Measurements from ENCODE around the gene RBM46.

RBM46 gene

GRCh38 chr4:154781126-154781982 is at the start of gene RBM46:
TSS of gene RBM46 (plus strand) at chr4:154781272. CDS start at chr4:154796753, 15,481 bp downstream.
- no peak for DNase-seq (ENCODE audit: low read depth in 2 of 2)

GRCh38 chr4:154731756-154732155 is 49.3 kb upstream of the RBM46 start:
- DNase-seq (ENCODE audit: low read depth in 2 of 2), result no peak

- no peak for DNase-seq (ENCODE audit: low read depth in 2 of 2)
Observed at GRCh38 chr4:154732669-154733068, 48.4 kb upstream of the RBM46 start.

GRCh38 chr4:154736770-154737169 is 44.3 kb upstream of the RBM46 start:
- DNase-seq (ENCODE audit: low read depth in 2 of 2), result no peak

GRCh38 chr4:154738426-154738825 is 42.6 kb upstream of the RBM46 start:
- no peak for DNase-seq (ENCODE audit: low read depth in 2 of 2)

- no peak for DNase-seq (ENCODE audit: low read depth in 2 of 2)
Observed at GRCh38 chr4:154739111-154739510, 42.0 kb upstream of the RBM46 start.

GRCh38 chr4:154740462-154740861 is 40.6 kb upstream of the RBM46 start:
- DNase-seq (ENCODE audit: low read depth in 2 of 2), result no peak

- DNase-seq (ENCODE audit: low read depth in 2 of 2), result no peak
Observed at GRCh38 chr4:154741131-154741665, 39.9 kb upstream of the RBM46 start.

- no peak for DNase-seq (ENCODE audit: low read depth in 2 of 2)
Observed at GRCh38 chr4:154741922-154742850, 38.9 kb upstream of the RBM46 start.

- DNase-seq (ENCODE audit: low read depth in 2 of 2), result peak in 1 of 2 donors; percentile 31
Observed at GRCh38 chr4:154743683-154744340, 37.3 kb upstream of the RBM46 start, which contains the start of gene LRAT. TSS of gene LRAT (plus strand) at chr4:154744000. CDS start at chr4:154744327, 327 bp downstream.

GRCh38 chr4:154744341-154744926 is 36.6 kb upstream of the RBM46 start:
- DNase-seq (ENCODE audit: low read depth in 2 of 2), result no peak

GRCh38 chr4:154757713-154758112 is 23.4 kb upstream of the RBM46 start:
- no peak for DNase-seq (ENCODE audit: low read depth in 2 of 2)

GRCh38 chr4:154760895-154761294 is 20.2 kb upstream of the RBM46 start:
- DNase-seq (ENCODE audit: low read depth in 2 of 2), result no peak

GRCh38 chr4:154778264-154778663 is 2.8 kb upstream of the RBM46 start:
- DNase-seq (ENCODE audit: low read depth in 2 of 2), result no peak

- no peak for DNase-seq (ENCODE audit: low read depth in 2 of 2)
Observed at GRCh38 chr4:154779362-154779947, 1.6 kb upstream of the RBM46 start.

GRCh38 chr4:154781983-154782293 is 866 bp downstream of the RBM46 start:
- no peak for DNase-seq (ENCODE audit: low read depth in 2 of 2)

GRCh38 chr4:154807042-154807630 is 26.1 kb downstream of the RBM46 start:
- DNase-seq (ENCODE audit: low read depth in 2 of 2), result no peak

- DNase-seq (ENCODE audit: low read depth in 2 of 2), result no peak
Observed at GRCh38 chr4:154818230-154818629, 37.2 kb downstream of the RBM46 start.

GRCh38 chr4:154822775-154823174 is 41.7 kb downstream of the RBM46 start:
- no peak for DNase-seq (ENCODE audit: low read depth in 2 of 2)

GRCh38 chr4:154836030-154836429 is 55.0 kb downstream of the RBM46 start:
- DNase-seq (ENCODE audit: low read depth in 2 of 2), result no peak

GRCh38 chr4:154836513-154836912 is 55.4 kb downstream of the RBM46 start:
- DNase-seq (ENCODE audit: low read depth in 2 of 2), result no peak

Data from stimulated activated CD8-positive, alpha-beta memory T cell treated with anti-CD3 and anti-CD28 coated beads, Interleukin-2, amount 100 ng/mL, for 48 hours (primary cell).